Spinal cord (tissue), 10 donors: ENCODE results near the gene TRIM68. TPM values are rescaled to one million over a fixed set of nuclear protein-coding genes. Genes with fewer than 3 reads are reported as not detected.
A peak's percentile ranks its signal among the peaks of the same experiment; 100 is the strongest.

Experiments
- DNase-seq, 6 donors: peaks; one replicate each; pipeline versions ENCODE4 v3.0.0 to v3.0.0-alpha.2; 2013 to 2015; ENCODE audit warnings: low spot score in 6 of 6, low read depth in 4 of 6
- H3K27ac ChIP-seq: one replicate; pipeline ENCODE4 v1.5.1; 2013; ENCODE audit warnings: low read depth, low read length, control low read depth
- H3K27me3 ChIP-seq: one replicate; pipeline ENCODE4 v1.6.1; 2013; ENCODE audit warnings: low read length; ENCODE audit not compliant: control insufficient read depth, insufficient read depth
- H3K36me3 ChIP-seq: one replicate; pipeline ENCODE4 v1.6.1; 2013; ENCODE audit warnings: low read length; ENCODE audit not compliant: control insufficient read depth, insufficient read depth
- H3K4me1 ChIP-seq: one replicate; pipeline ENCODE4 v1.6.1; 2013; ENCODE audit warnings: low read length; ENCODE audit not compliant: control insufficient read depth, insufficient read depth
- H3K4me3 ChIP-seq: one replicate; pipeline ENCODE4 v1.5.1; 2013; ENCODE audit warnings: low read depth, low read length, control low read depth
- H3K9me3 ChIP-seq: one replicate; pipeline ENCODE4 v1.6.1; 2013; ENCODE audit warnings: low read length; ENCODE audit not compliant: control insufficient read depth, insufficient read depth
- WGBS: methylation state at CpG from one replicate; pipeline ENCODE4 v1.1.5; 2013; ENCODE audit warnings: missing lambda C conversion rate; ENCODE audit not compliant: insufficient coverage; 5-methylcytosine and 5-hydroxymethylcytosine counted together
- long read RNA-seq, 4 donors: transcript quantifications; one replicate each; lab custom pipeline, GENCODE V29; 2026
- polyA plus RNA-seq, 2 donors: library from polyadenylated mRNA; unstranded; fragments of 120-200 nt; gene quantifications; one replicate each; pipeline ENCODE4 v1.2.1, GENCODE V29; 2013; ENCODE audit not compliant: insufficient read length in 2 of 2
- total RNA-seq, 2 donors: library from RNA; depleted of rRNA in 1 of 2; stranded (reverse); fragments of 120-200 nt in 1 of 2; fragments of >200 nt in 1 of 2; gene quantifications; one replicate each; pipeline versions ENCODE4 v1.2.3 to v1.2.4, GENCODE V29; 2013 to 2014
- donor health status: healthy.

TRIM68 gene
- total RNA-seq: 10 to 100 TPM; 11.3 to 15.5 TPM
- 10 to 100 TPM; 14.0 to 16.3 TPM for polyA plus RNA-seq
- long read RNA-seq, donor 1, partial matches to known transcripts: 0 of 5 reads
- long read RNA-seq, donor 1, other reads (novel, unspliced or antisense): 0 of 5 reads
- long read RNA-seq, donor 2, partial matches to known transcripts: 0 of 1 reads
- long read RNA-seq, donor 2, other reads (novel, unspliced or antisense): 0 of 1 reads
- long read RNA-seq, donor 3, partial matches to known transcripts: 0 of 2 reads
- long read RNA-seq, donor 3, other reads (novel, unspliced or antisense): 0 of 2 reads
- long read RNA-seq, donor 4: 0 reads

- WGBS: 5% methylated on average over 38 of the region's 43 CpGs
- DNase-seq: peak; percentile 83 to 99 (median 94)
- no peaks in the 10 kb centered on the region for H3K9me3 ChIP-seq
- H3K27me3 ChIP-seq: no peaks in the 10 kb centered on the region
- peaks cover 5% of the 10 kb centered on the region for H3K36me3 ChIP-seq
- H3K4me3 ChIP-seq: peak within 1 kb of the TSS; percentile 85
- peaks cover 5% of the 10 kb centered on the region for H3K4me1 ChIP-seq
- H3K27ac ChIP-seq: peak within 1 kb of the TSS; percentile 96
These were observed at the start of gene TRIM68 for GRCh38 chr11:4607781-4608666. Gene TRIM68, minus strand, starts transcription at chr11:4608231. Its CDS starts 2,727 bp downstream, at chr11:4605504.

GRCh38 chr11:4654635-4655369 is 46.8 kb upstream of the TRIM68 start:
- no peaks in the 10 kb centered on the region for H3K27me3 ChIP-seq
- DNase-seq: peak in 1 of 6 donors; percentile 54
- no peaks in the 10 kb centered on the region for H3K9me3 ChIP-seq
- H3K4me3 ChIP-seq: no peak overlapping the region
- 93% methylated on average over 1 of the region's 2 CpGs for WGBS
- no peaks in the 10 kb centered on the region for H3K36me3 ChIP-seq
- no peaks in the 10 kb centered on the region for H3K4me1 ChIP-seq
- no peak overlapping the region for H3K27ac ChIP-seq

GRCh38 chr11:4647766-4648165 is 39.7 kb upstream of the TRIM68 start:
- Histone ChIP-seq H3K27me3 (no peaks in the 10 kb centered on the region), H3K36me3 (no peaks in the 10 kb centered on the region), H3K27ac (no peak overlapping the region), H3K9me3 (no peaks in the 10 kb centered on the region), H3K4me3 (no peak overlapping the region), H3K4me1 (no peaks in the 10 kb centered on the region)
- 69% methylated on average over 4 of the region's 4 CpGs for WGBS
- peak in 1 of 6 donors; percentile 13 for DNase-seq

GRCh38 chr11:4645974-4646373 is 37.9 kb upstream of the TRIM68 start:
- DNase-seq: no peak
- no peaks in the 10 kb centered on the region for H3K27me3 ChIP-seq
- no peaks in the 10 kb centered on the region for H3K4me1 ChIP-seq
- no CpG with 5 or more reads among the region's 2 CpGs for WGBS
- no peaks in the 10 kb centered on the region for H3K36me3 ChIP-seq
- H3K9me3 ChIP-seq: no peaks in the 10 kb centered on the region
- H3K27ac ChIP-seq: no peak overlapping the region
- no peak overlapping the region for H3K4me3 ChIP-seq

GRCh38 chr11:4644233-4644632 is 36.2 kb upstream of the TRIM68 start:
- Histone ChIP-seq H3K27ac (no peak overlapping the region), H3K4me3 (no peak overlapping the region), H3K4me1 (no peaks in the 10 kb centered on the region), H3K9me3 (no peaks in the 10 kb centered on the region), H3K27me3 (no peaks in the 10 kb centered on the region), H3K36me3 (no peaks in the 10 kb centered on the region)
- 75% methylated on average over 4 of the region's 4 CpGs for WGBS
- no peak for DNase-seq

GRCh38 chr11:4643682-4644081 is 35.7 kb upstream of the TRIM68 start, which contains the start of gene OR51E1:
Gene OR51E1, plus strand, starts transcription at chr11:4643982. Its CDS starts 8,545 bp downstream, at chr11:4652527.
- Histone ChIP-seq H3K36me3 (no peaks in the 10 kb centered on the region), H3K27me3 (no peaks in the 10 kb centered on the region), H3K9me3 (no peaks in the 10 kb centered on the region), H3K4me3 (no peak within 1 kb of the TSS), H3K27ac (no peak within 1 kb of the TSS), H3K4me1 (no peaks in the 10 kb centered on the region)
- no peak for DNase-seq
- 77% methylated on average over 2 of the region's 3 CpGs for WGBS

- Histone ChIP-seq H3K27ac (no peak overlapping the region), H3K27me3 (no peaks in the 10 kb centered on the region), H3K4me3 (no peak overlapping the region), H3K4me1 (no peaks in the 10 kb centered on the region), H3K36me3 (no peaks in the 10 kb centered on the region), H3K9me3 (no peaks in the 10 kb centered on the region)
- no peak for DNase-seq
- WGBS: 49% methylated on average over 4 of the region's 5 CpGs
These were observed 35.0 kb upstream of the TRIM68 start for GRCh38 chr11:4643076-4643475.

GRCh38 chr11:4642043-4642442 is 34.0 kb upstream of the TRIM68 start:
- Histone ChIP-seq H3K4me3 (no peak overlapping the region), H3K4me1 (peaks cover 4% of the 10 kb centered on the region), H3K9me3 (no peaks in the 10 kb centered on the region), H3K27ac (no peak overlapping the region), H3K36me3 (no peaks in the 10 kb centered on the region), H3K27me3 (no peaks in the 10 kb centered on the region)
- WGBS: 83% methylated on average over 6 of the region's 7 CpGs
- no peak for DNase-seq

- no peaks in the 10 kb centered on the region for H3K27me3 ChIP-seq
- H3K4me3 ChIP-seq: no peak overlapping the region
- H3K4me1 ChIP-seq: peaks cover 8% of the 10 kb centered on the region
- no peak overlapping the region for H3K27ac ChIP-seq
- 95% methylated on average over 7 of the region's 7 CpGs for WGBS
- no peaks in the 10 kb centered on the region for H3K36me3 ChIP-seq
- no peaks in the 10 kb centered on the region for H3K9me3 ChIP-seq
- no peak for DNase-seq
These were observed 33.5 kb upstream of the TRIM68 start for GRCh38 chr11:4641501-4641900.
